Heart left ventricle (tissue), 13 donors: ENCODE data around the gene NDUFS4.

Source experiments
- POLR2A ChIP-seq, 2 donors: fragments of 450-650 bp; IDR thresholded peaks; one replicate each; pipeline ENCODE4 v1.6.1; 2017; ENCODE audit warnings: antibody characterized with exemption in 2 of 2, mild to moderate bottlenecking in 2 of 2, moderate library complexity in 2 of 2
- TF ChIP-seq, protein P1 (sequence below), 12 donors: fragments of 200-600 bp; sonication (generic) in 4 of 12; IDR thresholded peaks; one replicate each; pipeline versions ENCODE4 v1.5.0 to v1.8.0; 2018 to 2022; ENCODE audit warnings: antibody characterized with exemption in 12 of 12, mild to moderate bottlenecking in 5 of 12
- donor health status: ischemic (EF 13 %, LVEDD 7.1; RV severe dilation, severe dysfunction).
- donor health status: DM: no; HTN: yes; CAD: no.
- donor health status: DM: no; HTN: no; CAD: no.
- donor health status: ischemic (EF 25% LVEDD 6.9; RV normal size, moderate dysfunction).
- donor health status: ischemic (EF 25% LVEDD 5.7; RV mildly dilated, moderate dysfunction).
- donor health status: ischemic (EF 35%, LVEDD 5.7; RV mildly dilated, moderate dysfunction).
- donor health status: nonischemic (EF 11% LVEDD 7.7; RV severe dilation, severe dysfunction).
- donor health status: DM: yes; HTN: yes; CAD: no.
- donor health status: PGD.
- donor health status: ischemic (EF 29% LVEDD 5.4; RV normal size, mild dysfunction).
- donor health status: nonischemic (EF 23%, LVEDD 6.1; RV moderate dilation, normal function).

- TF ChIP-seq, protein P1, sequence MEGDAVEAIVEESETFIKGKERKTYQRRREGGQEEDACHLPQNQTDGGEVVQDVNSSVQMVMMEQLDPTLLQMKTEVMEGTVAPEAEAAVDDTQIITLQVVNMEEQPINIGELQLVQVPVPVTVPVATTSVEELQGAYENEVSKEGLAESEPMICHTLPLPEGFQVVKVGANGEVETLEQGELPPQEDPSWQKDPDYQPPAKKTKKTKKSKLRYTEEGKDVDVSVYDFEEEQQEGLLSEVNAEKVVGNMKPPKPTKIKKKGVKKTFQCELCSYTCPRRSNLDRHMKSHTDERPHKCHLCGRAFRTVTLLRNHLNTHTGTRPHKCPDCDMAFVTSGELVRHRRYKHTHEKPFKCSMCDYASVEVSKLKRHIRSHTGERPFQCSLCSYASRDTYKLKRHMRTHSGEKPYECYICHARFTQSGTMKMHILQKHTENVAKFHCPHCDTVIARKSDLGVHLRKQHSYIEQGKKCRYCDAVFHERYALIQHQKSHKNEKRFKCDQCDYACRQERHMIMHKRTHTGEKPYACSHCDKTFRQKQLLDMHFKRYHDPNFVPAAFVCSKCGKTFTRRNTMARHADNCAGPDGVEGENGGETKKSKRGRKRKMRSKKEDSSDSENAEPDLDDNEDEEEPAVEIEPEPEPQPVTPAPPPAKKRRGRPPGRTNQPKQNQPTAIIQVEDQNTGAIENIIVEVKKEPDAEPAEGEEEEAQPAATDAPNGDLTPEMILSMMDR (IDR thresholded peaks at IDR 0.05), result no peak
- no peak for TF ChIP-seq POLR2A (IDR thresholded peaks at IDR 0.05)
Observed at GRCh38 chr5:53569453-53569852, 9.0 kb downstream of the NDUFS4 start.
